KMS-11 (cell line): ENCODE data around the gene SMIM14.

Source experiments
- H2AFZ ChIP-seq: fragments of 200-600 bp; sonication (generic); 2 replicates; pipeline ENCODE4 v1.6.1; 2016; ENCODE audit warnings: antibody characterized with exemption, mixed run types, low read depth
- H3K27ac ChIP-seq: fragments of 200-600 bp; sonication (generic); 2 replicates; pipeline ENCODE4 v1.6.1; 2016; ENCODE audit warnings: mild to moderate bottlenecking, mixed run types
- H3K27me3 ChIP-seq: fragments of 200-600 bp; sonication (generic); 2 replicates; pipeline ENCODE4 v1.6.1; 2017; ENCODE audit warnings: mild to moderate bottlenecking, low read depth, mixed run types, moderate library complexity; ENCODE audit not compliant: insufficient read depth
- H3K36me3 ChIP-seq: fragments of 200-600 bp; sonication (generic); 2 replicates; pipeline ENCODE4 v1.6.1; 2017; ENCODE audit warnings: mild to moderate bottlenecking, mixed run types; ENCODE audit not compliant: insufficient read depth
- H3K4me1 ChIP-seq: fragments of 200-600 bp; sonication (generic); 2 replicates; pipeline ENCODE4 v1.6.1; 2016; ENCODE audit warnings: mild to moderate bottlenecking, low read depth, mixed run types; ENCODE audit not compliant: poor library complexity, severe bottlenecking
- H3K4me2 ChIP-seq: fragments of 200-600 bp; sonication (generic); 2 replicates; pipeline ENCODE4 v1.7.0; 2016; ENCODE audit warnings: mild to moderate bottlenecking, mixed run types
- H3K4me3 ChIP-seq: fragments of 200-600 bp; sonication (generic); IDR thresholded peaks from 2 replicates; pipeline ENCODE4 v1.6.1; 2017; ENCODE audit warnings: low read depth, low read length, mixed read lengths; ENCODE audit not compliant: insufficient read depth
- H3K79me2 ChIP-seq: fragments of 200-600 bp; sonication (generic); 2 replicates; pipeline ENCODE4 v1.6.1; 2016; ENCODE audit warnings: low read depth, mixed run types; ENCODE audit not compliant: insufficient read depth
- H3K9ac ChIP-seq: fragments of 200-600 bp; sonication (generic); 2 replicates; pipeline ENCODE4 v1.6.1; 2016; ENCODE audit warnings: mild to moderate bottlenecking, mixed run types
- H4K20me1 ChIP-seq: fragments of 200-600 bp; sonication (generic); 2 replicates; pipeline ENCODE4 v1.6.1; 2016; ENCODE audit warnings: mild to moderate bottlenecking, mixed run types; ENCODE audit not compliant: insufficient read depth
- TF ChIP-seq, protein P1 (sequence below): fragments of 200-600 bp; sonication (generic); conservative IDR thresholded peaks from 2 replicates; pipeline ENCODE4 v1.6.1; 2017; ENCODE audit warnings: low read depth, mild to moderate bottlenecking, antibody characterized with exemption, low read length, moderate library complexity, mixed read lengths

SMIM14 gene

GRCh38 chr4:39498727-39499020, 140.0 kb downstream of the SMIM14 start:
- no peak overlapping the region for H3K4me3 ChIP-seq
- no peak overlapping the region for H3K9ac ChIP-seq
- no peaks in the 10 kb centered on the region for H3K79me2 ChIP-seq
- no peak overlapping the region for H3K27ac ChIP-seq
- H3K4me2 ChIP-seq, result no peak overlapping the region
- H3K36me3 ChIP-seq, result no peaks in the 10 kb centered on the region
- no peaks in the 10 kb centered on the region for H4K20me1 ChIP-seq
- H3K27me3 ChIP-seq, result no peaks in the 10 kb centered on the region
- no peaks in the 10 kb centered on the region for H3K4me1 ChIP-seq
- no peak overlapping the region for H2AFZ ChIP-seq
- TF ChIP-seq, protein P1, sequence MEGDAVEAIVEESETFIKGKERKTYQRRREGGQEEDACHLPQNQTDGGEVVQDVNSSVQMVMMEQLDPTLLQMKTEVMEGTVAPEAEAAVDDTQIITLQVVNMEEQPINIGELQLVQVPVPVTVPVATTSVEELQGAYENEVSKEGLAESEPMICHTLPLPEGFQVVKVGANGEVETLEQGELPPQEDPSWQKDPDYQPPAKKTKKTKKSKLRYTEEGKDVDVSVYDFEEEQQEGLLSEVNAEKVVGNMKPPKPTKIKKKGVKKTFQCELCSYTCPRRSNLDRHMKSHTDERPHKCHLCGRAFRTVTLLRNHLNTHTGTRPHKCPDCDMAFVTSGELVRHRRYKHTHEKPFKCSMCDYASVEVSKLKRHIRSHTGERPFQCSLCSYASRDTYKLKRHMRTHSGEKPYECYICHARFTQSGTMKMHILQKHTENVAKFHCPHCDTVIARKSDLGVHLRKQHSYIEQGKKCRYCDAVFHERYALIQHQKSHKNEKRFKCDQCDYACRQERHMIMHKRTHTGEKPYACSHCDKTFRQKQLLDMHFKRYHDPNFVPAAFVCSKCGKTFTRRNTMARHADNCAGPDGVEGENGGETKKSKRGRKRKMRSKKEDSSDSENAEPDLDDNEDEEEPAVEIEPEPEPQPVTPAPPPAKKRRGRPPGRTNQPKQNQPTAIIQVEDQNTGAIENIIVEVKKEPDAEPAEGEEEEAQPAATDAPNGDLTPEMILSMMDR, result no peak

DNA sequence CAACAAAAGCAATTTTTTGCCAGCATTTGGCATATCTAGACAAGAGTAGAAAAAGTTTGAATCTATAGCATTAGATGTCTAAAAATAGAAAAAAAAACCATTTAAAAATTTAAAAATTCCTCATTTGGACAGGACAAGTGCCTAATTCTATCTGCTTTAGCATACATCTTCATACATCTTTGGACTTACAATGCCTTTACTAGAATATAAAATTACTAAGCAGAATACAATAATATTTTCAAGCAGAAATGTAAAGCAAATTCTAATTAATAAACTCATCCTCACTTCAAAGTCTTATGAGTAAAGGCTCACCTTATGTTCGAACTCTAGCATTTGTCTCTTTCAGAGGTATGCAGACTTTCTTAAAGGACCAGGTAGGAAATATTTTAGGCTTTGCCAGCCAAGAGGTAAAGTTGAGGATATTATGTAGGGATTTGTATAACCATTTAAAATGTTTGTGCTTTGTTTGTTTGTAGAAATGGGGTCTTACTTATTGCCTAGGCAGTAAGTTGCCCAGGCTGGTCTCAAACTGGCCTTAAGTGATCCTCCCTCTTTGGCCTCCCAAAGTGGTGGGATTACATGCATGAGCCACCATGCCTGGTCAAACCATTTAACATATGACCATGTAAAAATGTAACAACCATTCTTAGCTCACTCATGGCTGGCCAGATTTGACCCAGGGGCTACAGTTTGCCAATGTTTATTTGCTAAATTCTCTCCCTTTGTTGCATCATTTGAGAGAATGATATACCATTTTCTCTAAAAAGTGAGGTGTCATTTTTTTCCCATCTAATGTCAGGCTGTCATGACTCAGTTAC, 140.5 kb downstream of the SMIM14 start:
- Histone ChIP-seq H3K9ac (no peak overlapping the region), H3K4me2 (no peak overlapping the region), H2AFZ (no peak overlapping the region), H3K27me3 (no peaks in the 10 kb centered on the region), H4K20me1 (no peaks in the 10 kb centered on the region), H3K36me3 (no peaks in the 10 kb centered on the region), H3K4me1 (no peaks in the 10 kb centered on the region), H3K79me2 (no peaks in the 10 kb centered on the region), H3K4me3 (no peak overlapping the region), H3K27ac (no peak overlapping the region)
- TF ChIP-seq, protein P1, result no peak
